K562 (cell line): ENCODE measurements around the gene ADAMTS15. TPM values are rescaled to one million over a fixed set of nuclear protein-coding genes. Genes with fewer than 3 reads are reported as not detected.
A peak's percentile ranks its signal among the peaks of the same experiment; 100 is the strongest.

Experiments
- ATAC-seq: fragments of 200-7000 bp; cut with Tn5 transposase; 3 replicates; pipeline ENCODE4 v1.9.1; 2020; ENCODE audit warnings: moderate library complexity
- BruUV-seq: library from RNA; stranded (reverse); fragments of 400-500 nt; replicated peaks from 2 replicates; lab custom pipeline; 2021; lab: Mats Ljungman, UMichigan
- CTCF ChIA-PET: fragments of 300-600 bp; formaldehyde crosslinking; extraction: SDS; loops from one replicate; lab custom pipeline; 2021; ENCODE audit warnings: low intra/inter-chr PET ratio; lab: Yijun Ruan, JAX
- POLR2A ChIA-PET: fragments of 300-600, 350-650 bp; sonication (Branson Sonifier 250); formaldehyde crosslinking; extraction: SDS; loops from one replicate; lab custom pipeline; 2021; ENCODE audit warnings: antibody characterized with exemption, inconsistent platforms; lab: Yijun Ruan, JAX
- DNase-seq, 4 experiments: peaks; one replicate each; pipeline versions ENCODE4 v3.0.0 to v3.0.0-alpha.2; 2011 to 2018; ENCODE audit warnings: low spot score in 3 of 4, mixed read lengths in 3 of 4; ENCODE audit errors: extremely low read depth in 1 of 4
- FAIRE-seq: peaks from 2 replicates; lab custom pipeline; 2011; peaks lifted over from hg19 to GRCh38; lab: Jason Lieb, UNC
- H2AFZ ChIP-seq: 2 replicates; pipeline ENCODE4 v1.6.0; 2011; ENCODE audit warnings: low read depth, low read length, control low read depth, inconsistent platforms
- H3K27ac ChIP-seq: fragments of 200-600 bp; 3 replicates; pipeline ENCODE4 v1.8.0; 2011; ENCODE audit warnings: low read depth, mild to moderate bottlenecking, control low read depth, inconsistent platforms, low read length, moderate library complexity, mixed read lengths; ENCODE audit errors: extremely low read depth
- H3K27me3 ChIP-seq, 2 experiments: fragments of 300-600 bp in 1 of 2; 2 replicates in 1 of 2; 3 replicates in 1 of 2; pipeline versions ENCODE4 v1.6.0 to v1.8.0; 2011; ENCODE audit warnings: inconsistent platforms in 2 of 2, low read length in 2 of 2, mild to moderate bottlenecking in 1 of 2, mixed read lengths in 1 of 2, moderate library complexity in 1 of 2; ENCODE audit not compliant: control insufficient read depth in 2 of 2, insufficient read depth in 2 of 2
- H3K36me3 ChIP-seq: fragments of 300-600 bp; 3 replicates; pipeline ENCODE4 v1.8.0; 2011; ENCODE audit warnings: mild to moderate bottlenecking, low read length, inconsistent platforms; ENCODE audit not compliant: control insufficient read depth, insufficient read depth
- H3K4me1 ChIP-seq, 2 experiments: fragments of 200-600 bp in 1 of 2; replicated peaks in 1 of 2; 2 replicates in 1 of 2; 3 replicates in 1 of 2; pipeline versions ENCODE4 v1.5.1 to v1.8.0; 2011; ENCODE audit warnings: inconsistent platforms in 2 of 2, low read length in 2 of 2, mild to moderate bottlenecking in 1 of 2, mixed read lengths in 1 of 2, moderate library complexity in 1 of 2; ENCODE audit not compliant: control insufficient read depth in 2 of 2, insufficient read depth in 2 of 2
- H3K4me2 ChIP-seq: 2 replicates; pipeline ENCODE4 v1.6.1; 2011; ENCODE audit warnings: low read length, control low read depth, inconsistent platforms, mixed read lengths; ENCODE audit not compliant: insufficient read depth
- H3K4me3 ChIP-seq: fragments of 200-600 bp; sonication (generic), shearing (Covaris generic); 2 replicates; pipeline ENCODE4 v1.5.1; 2016; ENCODE audit warnings: control low read depth, inconsistent platforms
- H3K79me2 ChIP-seq: fragments of 200-600 bp; 3 replicates; pipeline ENCODE4 v1.8.0; 2011; ENCODE audit warnings: low read length, inconsistent platforms; ENCODE audit not compliant: control insufficient read depth, insufficient read depth
- H3K9ac ChIP-seq, 2 experiments: 2 replicates each; pipeline versions ENCODE4 v1.6.0 to v1.6.1; 2011; ENCODE audit warnings: low read depth in 2 of 2, low read length in 2 of 2, control low read depth in 1 of 2, inconsistent platforms in 1 of 2, mild to moderate bottlenecking in 1 of 2, mixed read lengths in 1 of 2; ENCODE audit not compliant: insufficient read depth in 1 of 2
- H3K9me1 ChIP-seq: one replicate; pipeline ENCODE4 v1.6.0; 2011; ENCODE audit warnings: inconsistent platforms, mild to moderate bottlenecking, low read length, moderate library complexity; ENCODE audit not compliant: control insufficient read depth, insufficient read depth
- H3K9me3 ChIP-seq: replicated peaks from 2 replicates; pipeline ENCODE4 v1.5.1; 2011; ENCODE audit warnings: low read depth, low read length, inconsistent platforms; ENCODE audit not compliant: control insufficient read depth, insufficient read depth
- H4K20me1 ChIP-seq: replicated peaks from 2 replicates; pipeline ENCODE4 v1.6.1; 2011; ENCODE audit warnings: low read length, inconsistent platforms, mixed read lengths; ENCODE audit not compliant: control insufficient read depth, insufficient read depth
- BMI1 ChIP-seq: fragments of 150-350 bp; IDR thresholded peaks from 2 replicates; pipeline ENCODE4 v1.6.1; 2014; ENCODE audit warnings: low read length
- CBFA2T3 ChIP-seq: fragments of 450-650 bp; IDR thresholded peaks from 2 replicates; pipeline ENCODE4 v1.6.1; 2017
- CC2D1A ChIP-seq: fragments of 450-650 bp; IDR thresholded peaks from 2 replicates; pipeline ENCODE4 v1.6.1; 2017; ENCODE audit warnings: mild to moderate bottlenecking
- MTF1 ChIP-seq: fragments of 250-450 bp; sonication (Bioruptor Pico); IDR thresholded peaks from 2 replicates; pipeline ENCODE4 v1.9.0; 2021; ENCODE audit warnings: moderate library complexity, mild to moderate bottlenecking, inconsistent platforms, borderline replicate concordance
- SMC3 ChIP-seq: conservative IDR thresholded peaks from 2 replicates; pipeline ENCODE4 v1.6.1; 2011; ENCODE audit warnings: low read depth, low read length, improper control_type of control experiment; ENCODE audit not compliant: insufficient read depth
- ZSCAN32 ChIP-seq: fragments of 450-650 bp; formaldehyde crosslinking; IDR thresholded peaks from 2 replicates; pipeline ENCODE4 v1.4.0; 2020; ENCODE audit warnings: mild to moderate bottlenecking, moderate library complexity
- WGBS: fragments of 100-300 bp; shearing (Covaris generic); methylation state at CpG from one replicate; pipeline ENCODE4 v1.1.6; 2016; ENCODE audit warnings: low coverage, mixed read lengths; ENCODE audit not compliant: insufficient coverage; ENCODE audit errors: missing lambda C conversion rate; 5-methylcytosine and 5-hydroxymethylcytosine counted together
- in situ Hi-C: fragments of 300-500 bp; cut with MboI; formaldehyde crosslinking; loops from 4 replicates; pipeline ENCODE4 v1.15.0; 2018; ENCODE audit warnings: inconsistent platforms, mixed read lengths
- intact Hi-C: fragments of 100-400 bp; cut with micrococcal nuclease; formaldehyde crosslinking; loops from 2 replicates; pipeline ENCODE4 v1.14.2; 2022
- polyA plus RNA-seq, 8 experiments: library from polyadenylated mRNA; depleted of rRNA in 4 of 8; stranded (reverse) in 5 of 8; unstranded in 3 of 8; fragments of >200 nt; fragmentation: Nextera tagmentation in 2 of 8; fragmentation: Illumina TruSeq in 1 of 8; extraction: Ambion mirVana in 2 of 8; extraction: Trizol in 1 of 8; gene quantifications; 2 replicates each; pipeline versions ENCODE4 v1.2.1 to v1.2.3, GENCODE V29; 2011 to 2014; ENCODE audit warnings: inconsistent platforms in 1 of 8, missing spikeins in 1 of 8
- total RNA-seq, 7 experiments: library from RNA; depleted of rRNA in 6 of 7; stranded (reverse); fragments of >200 nt in 6 of 7; fragmentation: Illumina TruSeq in 2 of 7; extraction: Trizol in 2 of 7; gene quantifications; 2 replicates each; pipeline versions ENCODE4 v1.2.1 to v1.2.3, GENCODE V29; 2011 to 2021; ENCODE audit warnings: low replicate concordance in 1 of 7
- TF ChIP-seq, protein P1 (sequence below), 3 experiments: IDR thresholded peaks in 2 of 3; conservative IDR thresholded peaks in 1 of 3; 2 replicates each; pipeline ENCODE4 v1.5.1; 2011 to 2012; ENCODE audit warnings: low read length in 3 of 3, mild to moderate bottlenecking in 3 of 3, control low read depth in 2 of 3, improper control_type of control experiment in 1 of 3, inconsistent platforms in 1 of 3, low read depth in 1 of 3, mixed read lengths in 1 of 3, moderate library complexity in 1 of 3; ENCODE audit not compliant: insufficient read depth in 2 of 3

Gene ADAMTS15
- total and polyA plus RNA-seq, 9 of the 15 experiments (the other 6 are each of a cell fraction or from before 2014, with no cell fraction given) = 0.04 TPM; not detected in 8

DNA sequence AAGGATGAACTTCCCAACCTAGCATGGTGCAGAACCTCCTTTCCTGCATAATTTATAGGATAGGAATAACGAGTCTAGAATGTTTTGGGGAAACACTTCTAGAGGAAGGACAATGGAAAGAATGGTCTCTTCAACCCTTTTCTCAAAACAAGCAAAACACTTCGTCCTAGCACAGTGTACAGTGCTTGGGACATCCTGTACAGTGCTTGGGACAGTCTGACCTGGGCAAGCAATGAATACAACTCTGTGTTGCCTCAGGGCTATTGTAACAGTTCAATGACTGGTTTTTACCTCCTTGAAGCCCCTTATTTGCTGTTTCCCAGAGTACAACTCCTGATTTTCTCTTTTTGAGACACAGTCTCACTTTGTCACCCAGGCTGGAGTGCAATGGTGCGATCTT lies 18.5 kb upstream of the ADAMTS15 start:
- H3K9me1 ChIP-seq = no peaks in the 10 kb centered on the region
- peaks cover 21 to 43% of the 10 kb centered on the region in 2 experiments; a peak in 4 of 5 replicates for H3K27me3 ChIP-seq
- TF ChIP-seq BMI1 (no peak), MTF1 (CRISPR knock-in tag) (no peak), CC2D1A (no peak)
- no peak overlapping the region for H3K27ac ChIP-seq
- H3K4me1 ChIP-seq = peaks cover 0 to 8% of the 10 kb centered on the region in 2 experiments; a peak in 2 of 5 replicates
- no peak overlapping the region for H3K9ac ChIP-seq
- H4K20me1 ChIP-seq = peaks cover 10% of the 10 kb centered on the region; the same call in 1 of the 2 replicates
- H3K36me3 ChIP-seq = no peaks in the 10 kb centered on the region
- ATAC-seq (no peak), DNase-seq (no peak), FAIRE-seq (no peak)
- no TSS peak for BruUV-seq
- ChIA-PET CTCF (interaction anchor here (3.2 to 8.5 kb wide), 2 partner anchors 432 to 464 kb away, joined by 27 to 259 read pairs; no protein-coding TSS in a partner anchor), POLR2A (interaction anchor here (0.6 kb wide), 1 partner anchor 731 kb away, joined by 3 read pairs; no protein-coding TSS in a partner anchor)
- no peak overlapping the region for H2AFZ ChIP-seq
- no peaks in the 10 kb centered on the region for H3K9me3 ChIP-seq
- no peaks in the 10 kb centered on the region for H3K79me2 ChIP-seq
- intact Hi-C loops (loop anchor here (5.0 kb wide), 2 partner anchors 212 to 1242 kb away; no protein-coding TSS in a partner anchor), in situ Hi-C loops (loop anchor here (10.0 kb wide), 1 partner anchor 215 kb away; no protein-coding TSS in a partner anchor)
- no peak overlapping the region for H3K4me2 ChIP-seq
- H3K4me3 ChIP-seq = no peak overlapping the region
- WGBS = 0% methylated on average over 3 of the region's 3 CpGs

DNA sequence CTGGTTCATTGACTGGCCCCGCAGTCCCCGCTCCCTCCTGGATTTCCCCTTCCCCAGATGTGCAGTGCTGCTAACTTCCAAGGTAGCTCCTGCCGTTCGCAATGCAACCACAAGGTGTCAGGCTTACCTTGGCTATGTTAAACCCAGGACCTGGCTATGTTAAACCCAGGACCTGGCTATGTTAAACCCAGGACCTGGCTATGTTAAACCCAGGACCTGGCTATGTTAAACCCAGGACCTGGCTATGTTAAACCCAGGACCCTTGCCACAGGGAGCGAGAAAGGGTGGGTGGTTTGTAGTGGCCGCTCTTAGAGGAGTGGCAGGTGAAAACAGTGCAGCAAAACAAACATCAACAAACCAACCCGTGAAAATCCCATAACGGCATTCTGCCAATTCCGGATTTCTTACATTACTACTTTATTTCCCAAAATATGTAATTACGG lies 17.1 kb upstream of the ADAMTS15 start:
- no TSS peak for BruUV-seq
- POLR2A ChIA-PET = interaction anchor here (0.6 kb wide), 1 partner anchor 436 kb away, joined by 3 read pairs; no protein-coding TSS in a partner anchor
- H4K20me1 ChIP-seq = peaks cover 10% of the 10 kb centered on the region; the same call in 1 of the 2 replicates
- H3K27ac ChIP-seq = no peak overlapping the region
- FAIRE-seq (peak; percentile 82), DNase-seq (peak; percentile 59 to 74 (median 62)), ATAC-seq (peak; percentile 82)
- peaks cover 0 to 8% of the 10 kb centered on the region in 2 experiments; a peak in 2 of 5 replicates for H3K4me1 ChIP-seq
- no peak overlapping the region for H2AFZ ChIP-seq
- no peak overlapping the region for H3K4me2 ChIP-seq
- peaks cover 19 to 32% of the 10 kb centered on the region in 2 experiments; a peak in 4 of 5 replicates for H3K27me3 ChIP-seq
- 9% methylated on average over 10 of the region's 10 CpGs for WGBS
- no peak overlapping the region for H3K9ac ChIP-seq
- no peaks in the 10 kb centered on the region for H3K9me3 ChIP-seq
- in situ Hi-C loops (no loop called here), intact Hi-C loops (loop anchor here (1.0 to 5.0 kb wide), 3 partner anchors 211 to 1241 kb away; no protein-coding TSS in a partner anchor)
- no peaks in the 10 kb centered on the region for H3K36me3 ChIP-seq
- no peaks in the 10 kb centered on the region for H3K9me1 ChIP-seq
- CTCF ChIA-PET = interaction anchor here (0.6 to 8.5 kb wide), 4 partner anchors 414 to 473 kb away, joined by 3 to 259 read pairs (median 18); no protein-coding TSS in a partner anchor
- H3K79me2 ChIP-seq = no peaks in the 10 kb centered on the region
- H3K4me3 ChIP-seq = no peak overlapping the region
- no peak for TF ChIP-seq CBFA2T3
- TF ChIP-seq, protein P1, sequence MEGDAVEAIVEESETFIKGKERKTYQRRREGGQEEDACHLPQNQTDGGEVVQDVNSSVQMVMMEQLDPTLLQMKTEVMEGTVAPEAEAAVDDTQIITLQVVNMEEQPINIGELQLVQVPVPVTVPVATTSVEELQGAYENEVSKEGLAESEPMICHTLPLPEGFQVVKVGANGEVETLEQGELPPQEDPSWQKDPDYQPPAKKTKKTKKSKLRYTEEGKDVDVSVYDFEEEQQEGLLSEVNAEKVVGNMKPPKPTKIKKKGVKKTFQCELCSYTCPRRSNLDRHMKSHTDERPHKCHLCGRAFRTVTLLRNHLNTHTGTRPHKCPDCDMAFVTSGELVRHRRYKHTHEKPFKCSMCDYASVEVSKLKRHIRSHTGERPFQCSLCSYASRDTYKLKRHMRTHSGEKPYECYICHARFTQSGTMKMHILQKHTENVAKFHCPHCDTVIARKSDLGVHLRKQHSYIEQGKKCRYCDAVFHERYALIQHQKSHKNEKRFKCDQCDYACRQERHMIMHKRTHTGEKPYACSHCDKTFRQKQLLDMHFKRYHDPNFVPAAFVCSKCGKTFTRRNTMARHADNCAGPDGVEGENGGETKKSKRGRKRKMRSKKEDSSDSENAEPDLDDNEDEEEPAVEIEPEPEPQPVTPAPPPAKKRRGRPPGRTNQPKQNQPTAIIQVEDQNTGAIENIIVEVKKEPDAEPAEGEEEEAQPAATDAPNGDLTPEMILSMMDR (IDR thresholded peaks at IDR 0.05 in 2 of 3, conservative IDR thresholded peaks at IDR 0.05 in 1 of 3; ENCODE audit: insufficient read depth in 2 of 3, low read depth in 1 of 3, low read length in 3 of 3) = peak; percentile 71 to 79 (median 77)
- no peak for TF ChIP-seq ZSCAN32 (CRISPR knock-in tag)
- peak; percentile 79 for TF ChIP-seq SMC3
